Gastrocnemius medialis (tissue), 4 donors: ENCODE data around the gene ANKRD2. TPM values are rescaled to one million over a fixed set of nuclear protein-coding genes. Genes with fewer than 3 reads are reported as not detected.
A peak's percentile ranks its signal among the peaks of the same experiment; 100 is the strongest.

ENCODE experiments used
- ATAC-seq, 2 donors: fragments of 150-250 bp; one replicate each; pipeline ENCODE4 v1.9.1; 2016
- DNase-seq, 2 donors: peaks; one replicate each; pipeline ENCODE4 v3.0.0-alpha.2; 2019
- H3K27ac ChIP-seq, 4 donors: fragments of 200-600 bp; sonication (generic); 1 replicate in 1 of 4; 2 replicates in 3 of 4; pipeline ENCODE4 v1.5.1; 2016 to 2018; ENCODE audit warnings: mild to moderate bottlenecking in 2 of 4, moderate library complexity in 1 of 4
- H3K27me3 ChIP-seq, 3 donors: fragments of 200-600 bp; sonication (generic) in 2 of 3; 1 replicate in 1 of 3; 2 replicates in 2 of 3; pipeline versions ENCODE4 v1.5.1 to v1.6.0; 2016 to 2019; ENCODE audit warnings: mild to moderate bottlenecking in 1 of 3, moderate library complexity in 1 of 3
- H3K36me3 ChIP-seq, 2 donors: fragments of 200-600 bp; sonication (generic) in 1 of 2; one replicate each; pipeline ENCODE4 v1.5.1; 2017 to 2018
- H3K4me1 ChIP-seq, 2 donors: fragments of 200-600 bp; sonication (generic) in 1 of 2; one replicate each; pipeline ENCODE4 v1.5.1; 2016 to 2017; ENCODE audit warnings: mild to moderate bottlenecking in 2 of 2
- H3K4me3 ChIP-seq, 4 donors: fragments of 200-600 bp; sonication (generic) in 3 of 4; 1 replicate in 1 of 4; 2 replicates in 3 of 4; pipeline ENCODE4 v1.5.1; 2016 to 2019; ENCODE audit warnings: mild to moderate bottlenecking in 2 of 4
- H3K9me3 ChIP-seq, 3 donors: fragments of 200-600 bp; sonication (generic) in 2 of 3; 1 replicate in 1 of 3; 2 replicates in 2 of 3; pipeline ENCODE4 v1.5.1; 2016 to 2019
- POLR2A ChIP-seq, 2 donors: fragments of 450-650 bp; IDR thresholded peaks; one replicate each; pipeline ENCODE4 v1.6.1; 2017; ENCODE audit warnings: antibody characterized with exemption in 2 of 2, mild to moderate bottlenecking in 2 of 2, moderate library complexity in 2 of 2
- in situ Hi-C, 4 donors: fragments of 200-750 bp; cut with MboI; loops; one replicate each; pipeline versions ENCODE4 v1.15.0 to v1.8.0; 2017; ENCODE audit warnings: low sequenced_read_pairs in 4 of 4
- intact Hi-C: fragments of 100-400 bp; cut with DNase I; formaldehyde crosslinking; loops from one replicate; pipeline ENCODE4 v1.15.1; 2023; ENCODE audit warnings: low total_unique reads
- total RNA-seq, 4 donors: library from RNA; depleted of rRNA; stranded (reverse); fragments of >200 nt; gene quantifications; one replicate each; pipeline versions ENCODE4 v1.1.0 to v1.2.3, GENCODE V29; 2016
- TF ChIP-seq, protein P1 (sequence below), 5 experiments: fragments of 450-650 bp in 3 of 5; fragments of 200-600 bp in 2 of 5; sonication (generic) in 2 of 5; IDR thresholded peaks in 4 of 5; conservative IDR thresholded peaks in 1 of 5; 1 replicate in 4 of 5; 2 replicates in 1 of 5; pipeline ENCODE4 v1.5.1; 2016 to 2019; ENCODE audit warnings: antibody characterized with exemption in 5 of 5, mild to moderate bottlenecking in 3 of 5, moderate library complexity in 3 of 5

Gene ANKRD2
- total RNA-seq, 4 donors from 2014 or later: 105 to 1,024 (median 853) TPM

DNA sequence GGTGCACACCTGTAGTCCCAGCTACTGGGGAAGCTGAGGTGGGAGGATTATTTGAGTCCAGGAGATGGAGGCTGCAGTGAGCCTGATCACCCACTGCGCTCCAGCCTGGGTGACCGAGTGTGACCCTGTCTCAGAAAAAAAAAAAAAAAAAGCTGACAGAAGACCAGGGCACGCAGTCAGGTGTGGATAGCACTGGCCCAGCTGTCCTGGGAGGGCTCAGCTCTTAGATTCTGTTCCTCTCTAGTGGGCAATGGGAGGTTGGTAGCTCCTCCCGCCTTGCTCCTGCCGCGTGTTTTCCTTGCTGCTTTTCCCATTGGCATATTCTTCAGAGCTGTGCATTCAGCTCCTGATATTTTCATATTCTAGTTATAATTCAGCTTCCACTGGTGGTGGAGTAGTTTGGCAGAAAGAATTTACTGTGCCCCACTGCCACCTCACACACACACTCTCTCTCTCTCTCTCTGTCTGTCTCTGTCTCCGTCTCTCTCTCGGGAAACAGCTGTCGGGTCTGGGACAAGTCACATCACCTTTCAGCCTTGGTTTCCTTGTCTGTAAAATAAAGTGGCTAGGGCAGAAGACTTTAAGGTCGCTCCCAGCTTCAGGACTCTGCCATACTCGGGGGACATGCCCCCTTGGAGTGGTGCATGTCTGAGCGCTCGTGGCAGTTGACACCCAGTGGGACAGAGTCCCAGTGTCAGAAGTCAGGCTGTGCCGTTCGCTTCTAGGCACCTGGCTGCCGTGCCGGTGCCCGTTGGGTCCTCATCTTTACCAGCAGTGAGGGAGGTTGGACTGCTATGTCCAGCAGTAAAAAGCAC, 25.9 kb upstream of the ANKRD2 start:
- Histone ChIP-seq H3K27ac (peak overlapping the region in 3 of 4 donors; percentile 2 to 43 (median 17)), H3K4me3 (no peak overlapping the region), H3K27me3 (no peaks in the 10 kb centered on the region), H3K36me3 (no peaks in the 10 kb centered on the region), H3K9me3 (no peaks in the 10 kb centered on the region), H3K4me1 (peaks cover 67 to 68% of the 10 kb centered on the region in 2 donors)
- DNase-seq (no peak), ATAC-seq (no peak)
- intact Hi-C loops: no loop called here
- in situ Hi-C loops: no loop called here
- TF ChIP-seq, protein P1, sequence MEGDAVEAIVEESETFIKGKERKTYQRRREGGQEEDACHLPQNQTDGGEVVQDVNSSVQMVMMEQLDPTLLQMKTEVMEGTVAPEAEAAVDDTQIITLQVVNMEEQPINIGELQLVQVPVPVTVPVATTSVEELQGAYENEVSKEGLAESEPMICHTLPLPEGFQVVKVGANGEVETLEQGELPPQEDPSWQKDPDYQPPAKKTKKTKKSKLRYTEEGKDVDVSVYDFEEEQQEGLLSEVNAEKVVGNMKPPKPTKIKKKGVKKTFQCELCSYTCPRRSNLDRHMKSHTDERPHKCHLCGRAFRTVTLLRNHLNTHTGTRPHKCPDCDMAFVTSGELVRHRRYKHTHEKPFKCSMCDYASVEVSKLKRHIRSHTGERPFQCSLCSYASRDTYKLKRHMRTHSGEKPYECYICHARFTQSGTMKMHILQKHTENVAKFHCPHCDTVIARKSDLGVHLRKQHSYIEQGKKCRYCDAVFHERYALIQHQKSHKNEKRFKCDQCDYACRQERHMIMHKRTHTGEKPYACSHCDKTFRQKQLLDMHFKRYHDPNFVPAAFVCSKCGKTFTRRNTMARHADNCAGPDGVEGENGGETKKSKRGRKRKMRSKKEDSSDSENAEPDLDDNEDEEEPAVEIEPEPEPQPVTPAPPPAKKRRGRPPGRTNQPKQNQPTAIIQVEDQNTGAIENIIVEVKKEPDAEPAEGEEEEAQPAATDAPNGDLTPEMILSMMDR (IDR thresholded peaks at IDR 0.05 in 4 of 5, conservative IDR thresholded peaks at IDR 0.05 in 1 of 5): no peak
- no peak for TF ChIP-seq POLR2A (IDR thresholded peaks at IDR 0.05)

DNA sequence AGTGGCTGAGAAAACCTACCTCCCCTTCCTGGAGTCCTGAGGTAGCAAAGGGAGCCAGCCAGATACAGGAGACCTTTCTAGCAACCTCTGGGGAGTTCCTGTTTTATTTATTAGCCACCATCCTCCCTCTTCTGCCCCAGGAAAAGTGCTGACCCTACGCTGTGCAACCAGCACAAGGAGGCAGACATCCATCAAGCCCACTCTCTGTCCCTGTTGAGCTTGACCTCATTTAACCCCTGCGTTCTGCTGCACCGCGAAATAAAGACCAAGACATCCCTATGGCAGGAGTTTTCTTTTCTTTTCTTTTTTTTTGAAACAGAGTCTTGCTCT, 25.3 kb upstream of the ANKRD2 start:
- Histone ChIP-seq H3K27ac (peak overlapping the region in 2 of 4 donors; percentile 2 to 43), H3K9me3 (no peaks in the 10 kb centered on the region), H3K27me3 (no peaks in the 10 kb centered on the region), H3K4me3 (no peak overlapping the region), H3K36me3 (no peaks in the 10 kb centered on the region), H3K4me1 (peaks cover 62 to 64% of the 10 kb centered on the region in 2 donors)
- no peak for DNase-seq
- no peak for ATAC-seq
- in situ Hi-C loops (no loop called here), intact Hi-C loops (no loop called here)
- no peak for TF ChIP-seq POLR2A (IDR thresholded peaks at IDR 0.05)
- TF ChIP-seq, protein P1 (IDR thresholded peaks at IDR 0.05 in 4 of 5, conservative IDR thresholded peaks at IDR 0.05 in 1 of 5): no peak

DNA sequence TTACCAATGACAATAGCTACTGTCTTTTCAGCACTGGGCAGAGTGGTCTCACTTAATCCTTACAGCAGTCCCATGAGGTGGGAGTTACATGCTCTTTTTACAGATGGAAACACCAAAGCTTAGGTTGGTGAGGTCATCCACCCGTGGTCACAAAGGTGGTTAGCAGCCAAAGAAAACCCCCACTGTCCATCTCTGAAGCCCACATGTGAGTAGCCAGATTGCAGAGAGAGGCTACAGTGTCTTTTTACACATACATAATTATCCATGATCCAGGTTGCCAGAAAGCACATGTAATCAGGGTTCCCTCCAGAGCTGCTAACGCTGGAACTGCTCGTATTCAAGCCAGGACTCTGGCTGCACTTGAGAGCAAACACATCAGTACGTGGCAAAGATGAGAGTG, 24.6 kb upstream of the ANKRD2 start:
- intact Hi-C loops (no loop called here), in situ Hi-C loops (no loop called here)
- DNase-seq (no peak), ATAC-seq (no peak)
- Histone ChIP-seq H3K27ac (no peak overlapping the region), H3K4me3 (no peak overlapping the region), H3K4me1 (peaks cover 57 to 61% of the 10 kb centered on the region in 2 donors), H3K27me3 (no peaks in the 10 kb centered on the region), H3K9me3 (no peaks in the 10 kb centered on the region), H3K36me3 (no peaks in the 10 kb centered on the region)
- no peak for TF ChIP-seq POLR2A (IDR thresholded peaks at IDR 0.05)
- TF ChIP-seq, protein P1 (IDR thresholded peaks at IDR 0.05 in 4 of 5, conservative IDR thresholded peaks at IDR 0.05 in 1 of 5): no peak

DNA sequence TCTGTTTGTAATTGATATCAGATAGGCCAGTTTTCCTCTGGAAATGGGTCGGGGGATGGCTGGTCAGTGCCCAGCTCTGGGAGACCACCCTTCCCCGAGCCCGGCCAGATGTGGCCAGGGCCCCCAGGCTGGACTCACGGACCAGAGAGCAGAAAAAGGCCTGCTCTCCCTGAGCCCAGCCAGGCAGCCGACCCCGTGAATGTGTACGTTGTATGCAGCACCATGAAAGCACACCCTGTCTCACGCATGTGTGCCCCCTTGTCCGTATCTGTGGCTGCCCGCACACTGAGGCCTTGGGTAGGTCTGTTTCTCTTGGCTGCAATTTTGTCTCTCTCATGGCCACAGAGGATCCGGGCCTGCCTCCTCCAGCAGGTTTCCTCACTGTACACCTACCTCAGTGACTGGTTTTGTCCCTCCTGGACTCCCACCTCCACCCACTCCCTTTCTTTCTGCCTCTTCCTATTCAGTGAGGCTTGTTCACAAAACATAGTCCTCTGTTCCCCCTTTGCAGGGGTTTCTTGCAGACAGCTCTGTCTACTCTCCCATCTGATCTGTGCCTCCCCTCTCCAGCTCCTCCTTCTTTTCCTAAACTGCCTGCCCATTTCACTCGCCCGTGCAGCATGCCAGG, 23.6 kb upstream of the ANKRD2 start:
- Histone ChIP-seq H3K9me3 (no peaks in the 10 kb centered on the region), H3K27me3 (no peaks in the 10 kb centered on the region), H3K4me3 (no peak overlapping the region), H3K27ac (peak overlapping the region in 3 of 4 donors; percentile 74 to 76 (median 74)), H3K36me3 (no peaks in the 10 kb centered on the region), H3K4me1 (peaks cover 52 to 61% of the 10 kb centered on the region in 2 donors)
- intact Hi-C loops: no loop called here
- ATAC-seq (no peak), DNase-seq (no peak)
- TF ChIP-seq POLR2A (IDR thresholded peaks at IDR 0.05): no peak
- TF ChIP-seq, protein P1 (IDR thresholded peaks at IDR 0.05 in 4 of 5, conservative IDR thresholded peaks at IDR 0.05 in 1 of 5): no peak
- in situ Hi-C loops: no loop called here
